HG03521 (cell line): ENCODE results near the gene SCTR.

Experiments used
- ATAC-seq: cut with Tn5 transposase; IDR thresholded peaks from one replicate; pipeline ENCODE4 v1.9.1; 2021; ENCODE audit warnings: mild to moderate bottlenecking, moderate library complexity; ENCODE audit not compliant: unreplicated experiment

SCTR gene

GRCh38 chr2:119475857-119476244 lies 48.4 kb downstream of the SCTR start:
- ATAC-seq: no peak

DNA sequence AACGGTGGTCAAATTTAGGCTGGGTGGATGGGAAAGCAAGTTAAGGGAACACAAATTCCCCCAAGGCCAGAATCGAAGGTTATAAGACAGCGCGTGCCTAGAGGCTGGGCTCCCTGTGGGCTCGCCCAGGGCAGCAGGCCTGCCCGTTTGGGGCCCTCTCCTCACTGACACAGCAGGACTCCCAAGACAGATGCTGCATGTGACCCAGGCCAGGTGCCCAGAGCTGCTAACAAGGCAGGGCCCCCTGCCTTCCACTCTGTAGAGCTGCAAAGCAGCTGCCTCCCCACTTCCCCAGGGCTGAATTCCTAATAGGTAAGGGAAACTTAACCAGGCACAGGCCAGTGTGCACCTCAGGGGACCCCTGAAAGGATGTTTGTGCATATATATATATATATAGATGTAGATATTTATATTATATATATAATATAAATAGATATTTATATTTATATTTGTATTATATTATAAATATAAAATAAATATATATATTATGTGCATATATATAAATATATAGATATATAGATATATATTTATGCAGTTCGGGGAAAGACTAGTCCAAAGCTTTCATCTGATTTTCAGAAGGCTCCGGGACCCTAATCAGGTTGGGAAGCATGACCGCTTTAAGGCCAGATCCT lies 48.9 kb downstream of the SCTR start:
- no peak for ATAC-seq

GRCh38 chr2:119474371-119475224 lies 49.7 kb downstream of the SCTR start:
- no peak for ATAC-seq

GRCh38 chr2:119473621-119474370 lies 50.5 kb downstream of the SCTR start:
- no peak for ATAC-seq

- ATAC-seq: no peak
These were observed 51.5 kb downstream of the SCTR start for GRCh38 chr2:119472749-119473148.

DNA sequence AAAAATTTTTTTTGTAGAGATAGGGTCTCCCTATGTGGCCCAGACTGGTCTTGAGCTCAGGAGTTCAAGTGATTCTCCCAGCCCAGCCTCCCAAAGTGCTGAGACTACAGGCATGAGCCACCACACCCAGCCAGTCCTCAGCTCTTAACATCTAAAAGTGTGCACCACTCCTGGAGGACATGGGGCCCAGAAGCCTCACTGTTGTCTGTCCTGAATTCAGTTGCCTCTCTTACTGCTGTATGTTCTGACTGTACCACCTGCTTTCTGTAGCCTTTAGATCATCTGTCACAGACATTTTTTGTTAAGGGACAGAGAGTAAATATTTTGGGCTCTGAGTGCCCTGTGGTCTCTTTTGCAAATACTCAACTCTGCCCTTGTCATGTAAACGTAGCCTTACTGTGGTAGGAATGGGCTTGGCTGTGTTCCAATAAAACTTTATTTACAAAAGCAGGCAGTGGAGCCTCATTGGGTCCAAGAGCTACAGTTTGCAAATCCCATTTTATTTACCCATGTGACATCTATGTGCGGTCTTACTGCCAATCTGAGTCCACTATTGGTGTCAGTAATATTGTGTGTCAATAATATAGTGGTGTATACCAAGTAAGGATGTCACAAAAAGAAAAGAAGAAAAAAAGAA lies 54.5 kb downstream of the SCTR start:
- ATAC-seq: no peak

DNA sequence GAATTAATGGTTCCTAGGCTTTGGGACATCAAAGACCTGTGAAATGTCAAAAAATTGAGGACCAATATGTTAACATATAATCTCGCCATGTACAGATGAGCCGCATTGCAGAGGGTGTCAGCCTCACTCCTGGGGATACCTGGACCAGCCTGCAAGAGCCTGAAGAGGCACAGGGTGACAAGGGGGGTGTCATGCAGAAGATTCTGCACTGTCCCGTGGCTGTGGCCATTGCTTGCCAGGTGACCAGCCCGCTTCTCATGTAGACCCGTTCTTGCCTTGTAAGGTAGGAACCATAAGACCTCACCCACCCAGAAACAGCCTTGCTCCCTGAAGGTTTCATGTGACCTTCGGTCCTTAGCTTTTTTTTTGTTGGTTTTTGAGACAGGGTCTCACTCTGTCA lies 55.2 kb downstream of the SCTR start:
- ATAC-seq: no peak

DNA sequence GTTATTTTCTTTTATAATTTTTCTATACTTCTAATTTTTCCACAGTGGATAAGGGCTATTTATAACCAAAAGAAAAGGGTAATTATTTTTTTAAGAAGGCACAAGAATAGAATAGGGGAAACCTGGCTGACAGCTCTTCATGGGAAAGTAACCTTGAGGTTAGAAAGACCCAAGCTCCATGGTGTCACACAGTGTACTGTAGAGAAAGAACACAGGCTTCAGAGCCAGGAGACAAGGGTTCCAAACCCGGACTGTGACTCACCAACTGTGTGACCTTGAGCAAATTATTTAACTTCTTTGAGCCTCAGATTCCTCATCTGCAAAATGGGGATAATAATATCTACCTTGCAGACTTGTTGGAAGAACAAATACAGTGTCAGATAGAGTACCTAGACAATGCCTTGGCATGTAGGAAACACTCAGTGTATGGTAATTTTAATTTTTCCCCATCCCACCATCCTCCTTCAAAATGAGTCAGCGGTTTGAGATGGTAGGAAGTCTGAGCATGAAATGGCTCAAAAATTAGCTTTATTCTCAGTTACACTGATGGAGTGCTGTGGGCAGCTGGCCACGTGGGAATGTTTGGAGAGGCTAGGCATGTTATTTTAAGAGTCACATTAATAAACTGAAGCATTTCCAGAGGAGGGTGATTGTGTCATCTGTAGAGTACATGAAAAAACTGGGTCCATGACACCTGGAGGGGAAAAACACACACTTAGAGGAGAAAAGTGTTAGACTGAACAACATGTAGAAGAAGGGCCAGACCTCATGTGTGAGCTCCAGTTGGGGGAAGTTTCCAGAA lies 55.9 kb downstream of the SCTR start:
- no peak for ATAC-seq

- ATAC-seq: no peak
These were observed 57.9 kb downstream of the SCTR start for GRCh38 chr2:119466373-119466772.

- no peak for ATAC-seq
These were observed 58.6 kb downstream of the SCTR start for GRCh38 chr2:119465687-119466086.

- no peak for ATAC-seq
These were observed 59.3 kb downstream of the SCTR start for GRCh38 chr2:119464981-119465380.

- ATAC-seq: no peak
These were observed 60.3 kb downstream of the SCTR start for GRCh38 chr2:119463990-119464389.

DNA sequence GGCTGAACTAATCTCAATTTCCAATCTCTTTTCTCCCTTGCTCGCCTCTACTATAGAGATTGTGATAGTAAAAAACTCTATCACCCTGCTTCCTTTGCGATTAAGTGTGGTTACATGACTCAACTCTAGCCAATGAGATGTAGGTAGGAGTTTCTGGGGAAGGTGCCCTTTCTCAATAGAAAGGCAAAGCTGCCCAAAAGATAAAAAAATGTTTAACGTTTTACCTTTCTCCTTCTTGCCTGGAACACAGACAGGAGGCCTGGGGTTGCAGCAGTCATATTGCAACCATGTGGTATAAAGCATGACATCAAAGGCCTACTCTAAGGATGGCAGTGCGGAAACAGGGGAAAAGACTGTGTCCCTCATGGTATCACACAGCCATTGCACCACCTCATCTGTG lies 61.1 kb downstream of the SCTR start:
- ATAC-seq: no peak

- ATAC-seq: no peak
These were observed 61.7 kb downstream of the SCTR start for GRCh38 chr2:119462574-119462973.

- no peak for ATAC-seq
These were observed 62.5 kb downstream of the SCTR start for GRCh38 chr2:119461811-119462210.

GRCh38 chr2:119460076-119460475 lies 64.2 kb downstream of the SCTR start:
- ATAC-seq: no peak

GRCh38 chr2:119455066-119455718 lies 69.1 kb downstream of the SCTR start:
- no peak for ATAC-seq

DNA sequence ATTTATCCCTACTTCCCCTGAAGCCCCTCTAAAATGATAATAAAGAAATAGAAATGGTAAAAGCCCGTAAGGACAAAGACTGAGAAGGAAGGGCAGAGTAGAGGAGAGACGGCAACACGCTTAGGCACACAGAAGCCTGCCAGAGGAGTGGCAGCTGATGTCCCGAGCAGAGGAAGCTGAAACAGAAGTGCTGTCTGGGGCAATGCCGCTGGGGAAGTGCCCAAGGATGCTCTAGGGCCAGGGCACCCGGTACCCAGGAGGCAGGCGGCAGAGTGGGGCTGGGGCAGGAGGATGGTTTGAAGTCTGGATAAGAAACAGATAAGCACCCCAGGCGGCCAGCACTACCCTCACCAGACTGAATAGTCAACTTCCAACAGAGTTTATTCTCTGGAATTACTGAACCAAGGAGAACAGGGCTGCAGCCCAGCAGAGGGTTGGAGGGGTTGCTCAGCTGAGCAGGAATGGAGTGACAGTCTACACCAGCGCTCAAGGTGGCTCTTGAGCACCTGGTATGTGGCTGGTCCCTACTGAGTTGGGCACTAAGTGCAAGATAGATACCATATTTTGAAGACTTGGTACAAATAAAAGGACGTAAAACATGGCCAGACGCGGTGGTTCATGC lies 70.2 kb downstream of the SCTR start:
- ATAC-seq: no peak

DNA sequence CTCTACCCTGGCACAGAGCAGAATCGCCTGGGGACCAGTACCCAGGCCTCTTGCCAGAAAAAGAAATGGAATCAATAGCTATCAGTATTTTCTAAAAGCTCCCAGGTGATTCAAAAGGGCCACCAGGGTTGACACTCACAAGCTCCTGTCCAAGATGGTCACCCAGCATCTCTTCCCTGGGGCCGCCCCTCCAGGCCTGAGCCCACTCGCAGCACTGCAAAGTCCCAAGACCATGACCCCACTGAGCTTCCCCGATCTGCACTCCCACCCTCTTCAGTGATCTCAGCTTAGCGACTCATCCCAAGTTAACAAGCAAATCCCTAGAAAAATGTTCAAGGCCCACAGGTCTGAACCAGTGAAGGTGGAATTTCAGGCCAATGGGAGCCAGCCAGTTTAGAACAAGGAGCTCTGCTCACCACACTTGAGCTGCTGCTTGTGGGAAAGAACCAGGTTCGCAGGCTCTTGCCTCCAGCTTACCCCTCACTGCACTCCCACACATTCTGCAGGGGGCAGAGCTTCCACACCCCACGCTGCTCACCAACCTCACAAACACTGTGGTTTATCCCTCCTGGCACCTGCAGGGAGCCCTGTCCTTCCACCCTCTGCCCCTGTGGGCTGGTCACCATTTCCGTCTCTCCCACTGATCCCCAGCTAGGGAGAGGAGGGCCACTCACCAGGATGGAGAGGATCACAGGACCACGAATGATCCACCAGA lies 72.8 kb downstream of the SCTR start:
- no peak for ATAC-seq
